GM19463 (cell line): ENCODE data around the gene RNF157.
"Not testable (repeated sequence)": the region's sequence is repeated elsewhere in the genome, so short reads cannot be mapped to it uniquely, and the experiment has no call there.

ENCODE experiments used
- ATAC-seq: cut with Tn5 transposase; IDR thresholded peaks from one replicate; pipeline ENCODE4 v1.9.1; 2021; ENCODE audit warnings: mild to moderate bottlenecking, moderate library complexity; ENCODE audit not compliant: unreplicated experiment

Gene RNF157

DNA sequence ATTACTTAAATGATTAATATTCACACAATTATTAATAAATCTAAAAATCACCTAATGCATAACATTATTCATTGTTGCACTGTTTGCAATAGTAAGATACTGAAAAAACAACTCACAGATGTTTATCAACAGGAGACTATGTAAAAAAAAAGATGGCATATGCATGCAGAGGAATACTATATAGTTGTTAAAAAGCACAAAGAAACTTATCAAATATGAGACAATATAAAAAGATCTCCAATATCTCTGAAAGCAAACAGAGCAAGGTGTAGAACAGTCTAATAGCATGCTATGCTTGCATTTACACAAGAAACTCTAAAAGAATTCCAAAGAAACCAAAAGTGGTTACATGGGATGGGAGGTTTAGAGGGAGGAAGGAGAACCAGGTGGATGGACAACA, 3.7 kb downstream of the RNF157 start:
- ATAC-seq, result no peak

DNA sequence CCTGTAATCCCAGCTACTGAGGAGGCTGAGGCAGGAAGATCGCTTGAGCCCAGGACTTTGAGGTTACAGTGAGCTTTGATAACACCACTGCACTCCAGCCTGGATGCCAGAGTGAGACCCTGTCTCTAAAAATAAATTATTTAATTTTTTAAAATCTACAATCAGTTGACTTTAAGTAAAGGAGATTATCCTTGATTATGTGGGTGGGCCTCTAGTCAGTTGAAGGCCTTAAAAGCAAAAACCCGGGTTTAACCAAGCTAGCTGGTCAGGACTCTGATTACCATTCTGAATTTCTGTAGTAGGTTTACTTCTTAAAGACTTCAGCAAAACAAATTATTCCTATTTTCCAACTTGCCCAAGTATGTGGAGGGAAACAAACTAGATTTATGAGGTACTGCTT, 4.4 kb downstream of the RNF157 start:
- no peak for ATAC-seq

DNA sequence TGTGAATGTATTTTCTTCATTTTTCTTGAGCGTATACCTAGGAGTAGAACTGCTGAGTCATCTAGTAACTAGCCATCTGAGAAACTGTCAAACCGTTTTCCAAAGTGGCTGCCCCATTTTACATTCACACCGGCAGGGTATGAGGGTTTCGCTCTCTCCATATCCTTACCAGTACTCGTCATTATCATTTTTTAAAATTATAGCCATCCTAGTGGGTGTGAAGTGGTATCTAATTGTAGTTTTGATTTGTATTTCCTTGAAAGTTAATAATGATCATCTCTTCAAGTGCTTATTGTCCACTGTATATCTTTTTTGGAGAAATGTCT, 6.0 kb downstream of the RNF157 start:
- ATAC-seq, result no peak

DNA sequence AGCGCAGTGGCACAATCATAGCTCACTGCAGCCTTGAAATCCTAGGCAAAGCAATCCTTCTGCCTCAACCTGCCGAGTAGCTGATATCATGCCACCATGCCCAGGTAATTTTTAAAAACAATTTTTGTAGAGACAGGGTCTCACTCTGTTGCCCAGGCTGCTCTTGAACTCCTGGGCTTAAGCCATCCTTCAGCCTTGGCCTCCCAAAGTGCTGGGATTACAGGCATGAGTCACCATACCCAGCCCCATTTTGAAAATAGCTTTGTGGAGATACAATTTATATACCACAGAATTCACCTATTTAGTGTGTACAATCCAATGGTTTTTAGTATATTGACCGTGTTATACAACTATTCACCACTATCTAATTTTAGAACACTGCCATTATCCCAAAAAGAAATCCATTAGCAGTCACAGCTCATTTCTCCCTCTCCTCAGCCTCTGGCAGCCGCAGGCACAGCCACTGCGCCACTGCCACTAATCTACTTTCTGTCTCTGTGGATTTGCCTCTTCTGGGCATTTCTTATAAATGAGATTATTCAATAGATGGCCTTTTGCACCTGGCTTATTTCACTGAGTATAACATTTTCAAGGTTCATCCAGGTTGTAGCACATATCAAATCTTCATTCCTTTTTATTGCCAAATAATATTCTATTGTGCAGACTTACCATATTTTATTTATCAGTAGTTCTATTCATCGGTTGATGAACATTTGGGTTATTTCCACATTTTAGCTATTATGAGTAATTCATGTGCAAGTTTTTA, 6.5 kb downstream of the RNF157 start:
- no peak for ATAC-seq

DNA sequence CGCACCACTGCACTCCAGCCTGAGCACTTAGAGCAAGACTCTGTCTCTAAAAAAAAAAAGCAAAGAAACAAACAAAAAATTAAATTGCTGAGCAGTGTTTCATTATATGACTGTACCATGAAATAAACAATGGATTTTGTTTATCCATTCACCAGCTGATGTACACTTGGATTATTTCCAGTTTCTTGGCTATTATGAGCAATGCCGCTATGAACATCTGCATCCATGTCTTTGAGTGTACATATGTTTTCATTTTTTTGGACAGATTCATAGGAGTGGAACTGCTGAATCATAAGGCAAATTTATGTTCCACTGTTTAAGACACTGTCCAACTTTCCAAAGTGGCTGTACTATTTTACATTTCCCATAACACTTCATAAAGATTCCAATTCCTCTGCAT, 8.0 kb downstream of the RNF157 start:
- no peak for ATAC-seq

DNA sequence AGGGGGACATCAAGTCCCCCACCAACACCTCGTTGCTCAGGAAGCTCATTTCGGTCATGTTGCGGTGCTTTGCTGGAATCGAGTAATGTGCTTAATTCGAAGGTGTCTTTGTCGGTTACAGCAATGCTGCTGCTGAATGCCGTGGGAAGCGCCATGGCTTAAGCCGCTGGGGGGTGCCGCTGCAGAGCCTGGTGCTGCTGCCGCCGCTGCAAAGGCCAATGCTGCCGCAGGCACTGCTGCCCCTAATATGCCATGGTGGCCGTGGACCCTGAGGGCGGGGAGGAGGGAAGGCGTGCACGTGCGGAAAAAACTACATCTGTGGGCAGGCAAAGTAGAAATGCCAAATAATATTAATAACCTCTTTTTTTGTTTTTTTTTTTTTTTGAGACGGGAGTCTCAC, 13.5 kb downstream of the RNF157 start:
- not testable (repeated sequence) for ATAC-seq

DNA sequence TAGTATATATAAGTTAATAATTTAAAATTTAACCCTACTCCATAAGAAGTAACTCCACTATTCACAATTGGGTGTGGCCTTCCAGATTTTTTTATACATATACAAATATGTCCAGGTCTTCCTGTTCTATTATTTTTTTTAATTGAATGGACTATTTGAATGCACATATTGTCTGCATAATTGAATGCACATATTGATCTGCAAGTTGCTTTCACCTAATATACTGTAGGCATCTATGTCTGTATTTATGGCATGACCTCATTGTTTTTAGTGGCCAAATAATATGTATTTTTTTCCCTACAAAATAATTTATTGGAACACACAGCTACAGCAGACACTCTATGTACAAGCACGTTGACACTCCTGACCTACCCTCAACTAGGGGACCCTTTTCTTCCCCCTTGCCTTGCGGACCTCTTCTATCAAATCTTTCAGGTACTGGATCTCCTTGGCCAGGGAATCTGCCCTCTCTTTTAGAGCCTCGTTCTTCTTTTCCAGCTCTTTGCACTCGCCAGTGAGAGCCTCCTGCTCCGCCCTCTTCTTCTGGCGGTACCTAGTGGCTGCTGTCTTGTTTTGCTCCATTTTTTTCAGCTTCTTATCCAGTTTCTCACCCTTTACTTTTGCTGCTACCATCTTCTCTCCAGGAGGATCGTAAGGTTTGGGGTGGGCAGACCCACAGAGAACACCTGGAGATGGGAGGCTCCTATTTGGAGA, 14.8 kb downstream of the RNF157 start:
- ATAC-seq, result not testable (repeated sequence)

DNA sequence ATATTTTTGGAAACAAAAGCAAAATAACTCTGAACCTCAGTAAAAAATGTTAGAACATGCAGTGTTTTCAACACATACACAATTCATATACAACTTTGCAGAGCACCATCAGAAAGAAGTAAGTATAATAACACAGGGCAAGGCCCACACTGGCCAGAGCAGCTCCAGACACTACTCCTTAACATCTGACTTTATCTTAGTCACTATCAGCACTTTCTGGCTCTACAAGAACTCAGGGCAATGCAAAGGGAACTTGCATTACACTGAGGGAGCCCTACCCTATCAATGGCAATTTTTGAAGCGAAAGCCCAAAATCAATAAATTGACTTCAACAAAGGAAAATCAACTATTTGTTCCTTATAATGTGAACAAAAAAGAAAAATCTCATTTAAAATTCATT, 16.5 kb downstream of the RNF157 start:
- no peak for ATAC-seq

DNA sequence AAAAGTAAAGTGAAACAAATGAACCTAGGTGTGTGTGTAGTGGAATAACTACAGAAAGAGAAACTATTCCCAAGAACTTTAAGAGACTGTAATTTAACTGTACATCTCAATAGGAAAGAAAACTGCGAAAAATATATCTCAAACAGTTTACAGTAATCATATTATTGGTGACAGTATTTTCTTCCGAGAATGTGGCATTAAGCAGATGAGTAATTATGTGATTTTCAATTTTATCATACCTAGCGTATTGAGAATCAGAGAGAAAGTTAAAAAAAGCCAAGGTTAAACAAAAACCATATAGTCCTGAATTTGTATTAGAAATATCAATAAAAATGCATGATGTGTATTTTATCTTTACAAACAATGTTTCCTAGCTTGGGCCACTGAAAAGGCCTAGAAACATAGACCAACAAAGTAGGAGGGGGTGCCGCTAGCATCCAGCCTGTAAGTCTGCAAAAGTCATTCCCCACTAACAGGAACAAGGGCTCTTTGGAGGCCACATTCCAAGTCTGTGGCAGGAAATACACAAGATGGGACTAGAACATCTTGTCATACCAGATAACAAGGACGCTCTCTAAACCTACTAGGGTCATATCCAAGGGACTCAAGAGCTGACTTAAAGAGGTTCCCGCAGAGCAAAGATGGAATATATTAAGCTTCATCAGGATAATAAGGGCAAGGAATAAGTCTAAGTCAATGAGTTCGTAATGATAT, 20.5 kb downstream of the RNF157 start:
- ATAC-seq, result no peak

DNA sequence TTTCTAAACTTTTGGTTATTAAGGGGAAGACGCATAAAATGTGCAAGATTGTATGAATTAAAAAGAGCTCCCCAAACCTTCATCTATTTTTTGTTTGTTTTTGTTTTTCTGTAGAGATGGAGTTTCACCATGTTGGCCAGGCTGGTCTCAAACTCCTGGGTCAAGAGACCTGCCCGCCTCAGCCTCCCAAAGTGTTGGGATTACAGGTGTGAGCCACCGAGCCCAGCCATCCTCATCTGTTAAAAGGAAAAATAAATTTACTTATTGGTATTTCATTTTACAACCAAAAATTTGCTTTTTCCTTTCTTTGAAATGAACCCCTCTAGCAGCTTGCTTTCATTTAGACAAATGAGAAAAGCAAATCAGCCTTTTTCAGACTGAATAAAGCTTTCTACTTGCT, 23.2 kb downstream of the RNF157 start:
- no peak for ATAC-seq

DNA sequence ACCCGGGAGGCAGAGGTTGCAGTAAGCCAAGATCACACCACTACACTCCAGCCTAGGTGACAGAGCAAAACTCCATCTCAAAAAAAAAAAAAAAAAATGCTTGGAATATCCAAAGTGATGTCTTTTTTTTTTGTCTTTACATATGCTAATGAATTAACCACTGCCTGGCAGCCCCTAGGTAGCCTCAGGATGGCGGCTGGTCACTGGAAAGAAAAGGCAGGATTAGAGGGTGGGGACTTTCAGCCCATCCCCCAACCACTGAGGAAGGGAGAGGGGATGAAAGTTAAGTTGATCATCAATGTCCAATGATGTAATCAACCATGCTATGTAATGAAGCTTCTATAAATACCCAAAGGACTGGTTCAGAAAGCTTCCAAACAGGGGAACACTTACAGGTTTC, 26.8 kb downstream of the RNF157 start:
- ATAC-seq, result no peak

DNA sequence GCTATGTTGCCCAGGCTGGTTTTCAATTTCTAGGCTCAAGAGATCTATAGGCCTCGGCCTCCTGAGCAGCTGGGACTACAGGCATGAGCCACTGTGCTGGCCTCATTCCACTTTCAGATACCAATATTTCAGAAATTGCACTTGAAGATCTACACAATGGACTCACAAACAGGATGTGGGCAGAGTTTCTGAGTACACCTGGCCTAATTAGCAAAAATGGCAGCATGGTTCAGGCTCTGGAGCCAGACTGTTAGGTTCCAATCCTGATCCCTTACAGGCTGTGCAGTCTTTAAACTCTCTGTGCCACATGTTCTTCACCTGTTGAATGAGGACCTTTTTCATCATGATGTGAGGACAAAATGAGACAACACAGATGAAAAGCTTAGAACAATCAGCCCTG, 32.2 kb downstream of the RNF157 start:
- no peak for ATAC-seq

DNA sequence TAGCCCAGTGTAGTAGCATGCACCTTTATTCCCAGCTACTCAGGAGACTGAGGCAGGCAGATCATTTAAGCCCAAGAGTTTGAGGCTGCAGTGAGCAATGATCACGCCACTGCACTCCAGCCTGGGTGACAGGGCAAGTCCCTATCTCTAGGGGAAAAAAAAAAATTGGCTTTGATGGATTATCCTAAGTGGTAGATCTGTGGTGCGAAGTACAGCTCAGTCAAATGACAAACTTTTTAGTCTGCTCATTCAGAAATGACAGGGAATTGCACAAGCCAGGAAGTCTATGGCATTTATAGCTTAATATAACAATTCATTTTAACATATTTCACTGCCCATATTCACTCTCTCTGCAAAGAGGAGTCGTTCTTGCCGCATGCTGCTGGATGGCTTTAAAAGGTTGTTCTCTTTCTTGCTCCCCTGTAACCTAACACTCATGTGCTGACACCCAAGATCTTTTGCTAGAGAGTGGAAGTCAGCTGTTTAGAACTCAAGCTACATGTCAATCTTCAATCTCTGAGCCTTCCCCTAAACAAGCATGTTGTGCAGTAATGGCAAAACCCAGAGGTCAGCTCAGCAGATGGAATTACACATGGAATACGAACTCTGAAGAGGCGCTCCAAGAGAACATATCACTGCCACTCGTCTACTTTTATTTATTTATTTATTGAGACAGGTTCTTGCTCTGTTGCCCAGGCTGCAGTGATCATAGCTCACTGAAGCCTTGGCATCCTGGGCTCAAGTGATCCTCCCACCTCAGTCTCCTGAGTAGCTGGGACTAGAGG, 32.8 kb downstream of the RNF157 start:
- no peak for ATAC-seq

DNA sequence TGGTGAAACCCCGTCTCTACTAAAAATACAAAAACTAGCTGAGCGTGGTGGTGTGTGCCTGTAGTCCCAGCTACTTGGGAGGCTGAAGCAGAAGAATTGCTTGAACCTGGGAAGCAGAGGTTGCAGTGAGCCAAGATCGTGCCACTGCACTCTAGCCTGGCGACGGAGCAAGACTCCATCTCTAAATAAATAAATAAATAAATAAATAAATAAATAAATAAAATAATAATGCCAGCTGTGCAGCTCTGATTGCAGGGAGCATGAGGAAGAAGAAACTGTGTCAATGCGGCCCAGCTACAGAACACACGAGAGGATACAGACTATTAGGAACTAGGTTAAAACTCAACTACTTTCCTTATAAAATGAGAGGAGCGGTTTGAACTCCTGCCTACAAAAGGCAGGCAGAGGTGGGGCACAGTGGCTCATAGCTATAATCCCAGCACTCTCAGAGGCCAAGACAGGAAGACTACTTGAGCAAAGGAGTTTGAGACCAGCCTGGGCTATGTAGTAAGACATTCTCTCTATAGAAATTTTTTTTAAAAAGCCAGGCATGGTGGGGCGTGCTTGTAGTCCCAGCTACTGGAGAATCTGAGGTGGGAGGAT, 34.6 kb downstream of the RNF157 start:
- not testable (repeated sequence) for ATAC-seq

DNA sequence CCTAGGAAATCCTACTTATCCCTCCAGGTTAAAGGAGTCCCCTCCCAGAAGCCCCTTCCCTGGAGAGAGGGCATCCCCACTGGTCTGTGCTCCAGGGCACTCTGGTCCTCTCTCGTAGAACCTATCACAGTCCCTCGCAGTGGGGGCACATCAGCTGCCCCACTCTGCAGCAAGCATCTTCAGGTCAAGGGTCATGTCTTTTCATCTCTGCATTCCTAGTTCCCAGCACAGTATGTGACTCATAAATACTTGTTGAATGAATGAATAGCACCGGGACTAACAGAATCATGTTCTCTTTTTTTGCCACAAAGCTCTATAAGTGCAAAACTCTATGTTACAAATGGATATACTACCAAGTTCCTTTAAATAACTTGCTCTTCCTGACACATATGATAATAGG, 36.0 kb downstream of the RNF157 start:
- no peak for ATAC-seq

DNA sequence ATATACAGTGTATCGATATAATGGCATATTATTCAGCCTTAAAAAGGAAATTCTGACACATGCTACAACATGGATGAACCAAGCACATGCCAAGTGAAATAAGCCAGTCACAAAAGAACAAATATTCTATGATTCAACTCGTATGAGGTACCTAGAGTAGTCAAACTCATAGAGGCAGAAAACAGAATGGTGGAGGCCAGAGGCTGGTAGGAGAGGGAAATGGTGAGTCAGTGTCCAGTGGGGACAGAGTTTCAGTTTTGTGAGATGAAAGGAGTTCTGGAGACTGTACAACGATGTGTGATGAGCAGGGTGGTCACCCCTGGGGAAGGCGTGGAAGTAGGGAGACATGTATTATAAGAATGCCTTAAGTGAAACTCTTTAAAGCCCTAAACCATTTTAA, 39.9 kb downstream of the RNF157 start:
- ATAC-seq, result no peak

DNA sequence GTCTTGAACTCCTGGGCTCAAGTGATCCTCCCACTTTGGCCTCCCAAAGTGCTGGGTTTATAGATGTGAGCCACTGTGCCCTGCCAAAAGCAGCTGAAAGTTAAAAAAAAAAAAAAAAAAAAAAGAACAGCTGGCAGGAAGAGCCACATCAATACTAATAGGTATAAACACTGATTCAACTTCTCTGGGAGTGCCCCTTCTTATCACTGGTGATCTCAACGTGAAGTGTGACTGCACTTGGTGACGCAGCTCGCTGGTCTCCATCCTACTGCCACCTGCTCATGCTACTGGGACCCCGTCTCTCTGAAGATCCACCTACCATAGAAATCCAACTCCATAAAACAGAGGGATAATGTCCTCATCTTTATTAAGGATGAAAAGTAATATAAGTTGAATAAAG, 40.8 kb downstream of the RNF157 start:
- no peak for ATAC-seq

DNA sequence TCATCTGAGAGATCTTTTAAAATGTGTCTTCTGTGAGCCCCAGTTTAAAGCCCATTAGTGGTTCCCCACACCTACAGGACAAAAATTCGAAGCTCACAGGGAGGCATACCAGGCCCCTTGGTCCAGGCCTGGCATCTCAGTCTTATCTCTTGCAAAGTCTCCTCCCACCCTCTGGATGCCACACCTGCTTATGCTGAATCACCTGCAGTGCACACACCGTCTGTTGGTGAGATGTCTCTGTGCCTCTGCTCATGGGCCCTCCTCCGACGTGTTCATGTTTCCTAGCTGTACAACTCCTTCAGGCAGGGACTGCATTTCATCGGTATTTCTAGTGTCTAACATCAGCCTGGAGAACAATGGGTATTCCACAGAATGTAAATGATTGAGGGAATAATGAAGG, 41.6 kb downstream of the RNF157 start:
- no peak for ATAC-seq

DNA sequence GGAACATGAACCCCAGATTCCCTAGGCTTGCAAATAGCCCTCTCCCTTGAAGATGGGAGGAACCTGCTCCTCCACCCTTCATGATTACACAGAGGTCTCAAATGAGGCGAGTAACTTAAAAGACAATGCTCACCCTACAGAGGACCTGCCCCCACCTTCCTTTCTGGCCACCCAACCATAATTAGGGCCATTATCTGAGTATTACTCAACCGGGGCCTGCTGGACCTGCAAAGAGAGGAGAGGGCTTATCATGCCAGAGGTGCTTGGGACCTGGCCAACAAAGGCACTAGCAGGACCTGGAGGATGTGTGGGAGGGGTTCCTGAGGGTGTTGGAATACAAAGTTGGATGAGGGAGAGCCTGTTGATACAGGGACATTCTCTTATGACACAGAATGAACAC, 42.4 kb downstream of the RNF157 start:
- no peak for ATAC-seq

DNA sequence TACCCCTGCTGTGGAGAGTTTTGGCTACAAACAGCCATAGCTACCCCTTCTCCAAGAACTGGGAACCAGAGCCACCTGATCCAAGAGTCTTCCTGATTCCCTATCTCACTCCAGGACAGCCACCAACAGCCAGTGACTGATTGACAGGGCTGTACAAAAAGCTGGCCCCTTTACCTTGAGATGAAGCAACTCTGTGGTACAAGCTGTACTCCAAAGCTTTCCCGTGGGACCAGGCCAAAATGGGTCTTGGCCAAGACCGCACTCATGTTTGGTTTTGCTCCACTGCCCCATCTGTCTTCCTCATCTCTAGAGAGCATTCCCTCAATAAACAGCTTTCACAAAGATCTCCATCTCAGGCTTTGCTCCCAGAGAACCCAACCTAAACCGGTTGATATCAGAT, 43.6 kb downstream of the RNF157 start:
- ATAC-seq, result no peak
